ENCODE data around the gene NCF2.

DNA sequence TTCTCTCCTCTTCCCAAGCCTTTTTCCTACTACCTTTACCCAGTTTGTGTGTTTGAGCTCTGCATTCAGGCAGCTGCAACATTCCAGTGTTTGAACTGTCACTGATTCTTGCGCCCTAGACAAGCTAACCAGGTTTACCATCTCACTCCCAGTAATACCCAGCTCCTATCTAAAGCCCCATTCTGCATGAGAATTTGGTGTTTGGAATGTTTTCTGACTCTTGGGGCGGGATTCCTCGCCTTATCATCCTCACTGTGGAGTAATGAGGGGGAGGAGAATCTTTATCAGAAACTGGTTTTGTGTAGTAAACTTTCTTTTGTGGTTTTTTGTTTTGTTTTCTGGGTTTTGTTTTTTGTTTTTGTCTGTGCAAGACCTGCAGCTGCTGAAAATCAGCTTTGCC lies 36.5 kb downstream of the NCF2 start:
- TF ChIP-seq, protein P1, sequence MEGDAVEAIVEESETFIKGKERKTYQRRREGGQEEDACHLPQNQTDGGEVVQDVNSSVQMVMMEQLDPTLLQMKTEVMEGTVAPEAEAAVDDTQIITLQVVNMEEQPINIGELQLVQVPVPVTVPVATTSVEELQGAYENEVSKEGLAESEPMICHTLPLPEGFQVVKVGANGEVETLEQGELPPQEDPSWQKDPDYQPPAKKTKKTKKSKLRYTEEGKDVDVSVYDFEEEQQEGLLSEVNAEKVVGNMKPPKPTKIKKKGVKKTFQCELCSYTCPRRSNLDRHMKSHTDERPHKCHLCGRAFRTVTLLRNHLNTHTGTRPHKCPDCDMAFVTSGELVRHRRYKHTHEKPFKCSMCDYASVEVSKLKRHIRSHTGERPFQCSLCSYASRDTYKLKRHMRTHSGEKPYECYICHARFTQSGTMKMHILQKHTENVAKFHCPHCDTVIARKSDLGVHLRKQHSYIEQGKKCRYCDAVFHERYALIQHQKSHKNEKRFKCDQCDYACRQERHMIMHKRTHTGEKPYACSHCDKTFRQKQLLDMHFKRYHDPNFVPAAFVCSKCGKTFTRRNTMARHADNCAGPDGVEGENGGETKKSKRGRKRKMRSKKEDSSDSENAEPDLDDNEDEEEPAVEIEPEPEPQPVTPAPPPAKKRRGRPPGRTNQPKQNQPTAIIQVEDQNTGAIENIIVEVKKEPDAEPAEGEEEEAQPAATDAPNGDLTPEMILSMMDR (IDR thresholded peaks at IDR 0.05) = no peak
- no peak for TF ChIP-seq POLR2AphosphoS5 (IDR thresholded peaks at IDR 0.05; ENCODE audit: low read depth, low read length)
- no peak for TF ChIP-seq SIN3A (IDR thresholded peaks at IDR 0.05; ENCODE audit: borderline replicate concordance, insufficient read depth, low read depth, low read length)
- TF ChIP-seq, protein P2, sequence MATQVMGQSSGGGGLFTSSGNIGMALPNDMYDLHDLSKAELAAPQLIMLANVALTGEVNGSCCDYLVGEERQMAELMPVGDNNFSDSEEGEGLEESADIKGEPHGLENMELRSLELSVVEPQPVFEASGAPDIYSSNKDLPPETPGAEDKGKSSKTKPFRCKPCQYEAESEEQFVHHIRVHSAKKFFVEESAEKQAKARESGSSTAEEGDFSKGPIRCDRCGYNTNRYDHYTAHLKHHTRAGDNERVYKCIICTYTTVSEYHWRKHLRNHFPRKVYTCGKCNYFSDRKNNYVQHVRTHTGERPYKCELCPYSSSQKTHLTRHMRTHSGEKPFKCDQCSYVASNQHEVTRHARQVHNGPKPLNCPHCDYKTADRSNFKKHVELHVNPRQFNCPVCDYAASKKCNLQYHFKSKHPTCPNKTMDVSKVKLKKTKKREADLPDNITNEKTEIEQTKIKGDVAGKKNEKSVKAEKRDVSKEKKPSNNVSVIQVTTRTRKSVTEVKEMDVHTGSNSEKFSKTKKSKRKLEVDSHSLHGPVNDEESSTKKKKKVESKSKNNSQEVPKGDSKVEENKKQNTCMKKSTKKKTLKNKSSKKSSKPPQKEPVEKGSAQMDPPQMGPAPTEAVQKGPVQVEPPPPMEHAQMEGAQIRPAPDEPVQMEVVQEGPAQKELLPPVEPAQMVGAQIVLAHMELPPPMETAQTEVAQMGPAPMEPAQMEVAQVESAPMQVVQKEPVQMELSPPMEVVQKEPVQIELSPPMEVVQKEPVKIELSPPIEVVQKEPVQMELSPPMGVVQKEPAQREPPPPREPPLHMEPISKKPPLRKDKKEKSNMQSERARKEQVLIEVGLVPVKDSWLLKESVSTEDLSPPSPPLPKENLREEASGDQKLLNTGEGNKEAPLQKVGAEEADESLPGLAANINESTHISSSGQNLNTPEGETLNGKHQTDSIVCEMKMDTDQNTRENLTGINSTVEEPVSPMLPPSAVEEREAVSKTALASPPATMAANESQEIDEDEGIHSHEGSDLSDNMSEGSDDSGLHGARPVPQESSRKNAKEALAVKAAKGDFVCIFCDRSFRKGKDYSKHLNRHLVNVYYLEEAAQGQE (IDR thresholded peaks at IDR 0.05; ENCODE audit: insufficient read depth in 1 of 2, low read depth in 2 of 2, low read length in 1 of 2) = no peak

All from Panc1 (cell line).